Fibroblast of skin of right quadriceps (primary cell): ENCODE measurements around the gene ELOB.

ENCODE experiments used
- DNase-seq: peaks from one replicate; pipeline ENCODE4 v3.0.0-alpha.2; 2013

ELOB gene

DNA sequence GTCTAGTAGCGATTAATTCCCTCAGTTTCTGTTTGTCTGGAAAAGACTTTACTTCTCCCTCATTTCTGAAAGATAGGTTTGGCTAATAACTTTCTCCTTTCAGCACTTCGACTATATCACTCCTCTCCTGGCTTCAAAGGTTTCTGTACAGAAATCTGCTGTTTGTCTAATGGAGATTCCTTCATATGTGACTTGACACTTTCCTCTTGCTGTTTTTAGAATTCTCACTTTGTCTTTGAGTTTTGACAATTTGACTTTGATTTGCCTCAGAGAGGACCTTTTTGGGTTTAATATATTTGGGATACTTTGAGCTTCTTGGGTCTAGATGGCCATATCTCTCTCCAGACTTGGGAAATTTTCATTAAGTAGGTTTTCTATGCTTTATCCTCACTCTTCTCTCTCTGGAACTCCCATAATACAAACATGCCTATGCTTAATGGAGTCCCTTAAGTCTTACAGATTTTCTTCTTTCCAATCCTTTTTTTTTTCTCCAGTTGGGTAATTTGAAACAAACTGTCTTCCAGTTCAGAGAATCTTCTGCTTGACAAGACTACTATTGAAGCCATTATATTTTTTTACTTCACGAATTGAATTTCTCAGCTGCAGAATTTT is 32.2 kb upstream of the ELOB start:
- DNase-seq = no peak

DNA sequence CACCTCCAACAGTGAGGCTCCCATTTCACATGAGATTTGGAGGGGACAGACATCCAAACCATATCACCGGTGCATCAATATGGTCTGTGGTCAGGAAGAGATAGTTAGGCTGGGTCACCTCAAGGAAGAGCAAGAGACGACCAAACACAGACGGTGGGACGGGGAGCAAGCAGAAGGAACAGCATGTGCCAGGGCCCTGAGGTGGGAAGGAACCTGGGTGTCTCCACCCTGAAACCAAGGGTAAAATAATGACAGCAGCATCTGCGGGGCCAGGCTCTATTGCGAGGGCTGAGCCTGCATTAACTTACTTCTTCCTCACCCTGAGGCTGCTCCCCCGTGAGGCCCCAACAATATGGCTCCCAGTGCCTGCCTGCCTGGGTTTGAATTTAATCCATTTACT is 31.1 kb upstream of the ELOB start:
- no peak for DNase-seq

DNA sequence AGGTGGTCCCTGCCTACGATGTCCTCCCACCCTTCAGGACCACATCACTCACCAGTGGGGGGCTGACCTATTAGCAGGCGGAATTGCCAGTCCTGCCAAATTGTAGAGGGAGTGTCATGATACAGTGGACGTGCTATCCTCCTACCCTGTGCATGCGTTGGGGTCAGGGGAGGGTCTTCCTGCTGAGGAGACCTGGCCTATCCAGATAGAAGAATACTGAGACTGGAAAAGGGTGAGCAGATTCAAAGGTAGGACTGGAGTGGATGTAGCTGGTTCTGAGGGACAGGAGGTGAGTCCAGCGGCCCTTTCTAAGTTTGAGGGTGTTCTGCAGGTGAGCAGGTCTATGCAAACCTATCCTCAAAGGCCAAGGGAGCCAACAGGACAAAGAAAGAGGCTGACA is 29.2 kb upstream of the ELOB start:
- DNase-seq = no peak

DNA sequence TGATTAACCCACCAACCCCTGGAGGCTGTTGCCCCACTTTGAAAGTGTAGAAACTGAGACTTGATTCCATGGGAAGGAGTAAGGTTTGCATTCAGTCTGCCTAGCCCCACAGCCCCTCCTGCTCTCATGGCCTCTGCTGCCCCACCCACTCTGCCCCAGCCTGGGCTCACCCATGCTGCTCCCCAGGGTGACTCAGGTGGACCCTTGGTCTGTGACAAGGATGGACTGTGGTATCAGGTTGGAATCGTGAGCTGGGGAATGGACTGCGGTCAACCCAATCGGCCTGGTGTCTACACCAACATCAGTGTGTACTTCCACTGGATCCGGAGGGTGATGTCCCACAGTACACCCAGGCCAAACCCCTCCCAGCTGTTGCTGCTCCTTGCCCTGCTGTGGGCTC is 27.6 kb upstream of the ELOB start:
- no peak for DNase-seq

DNA sequence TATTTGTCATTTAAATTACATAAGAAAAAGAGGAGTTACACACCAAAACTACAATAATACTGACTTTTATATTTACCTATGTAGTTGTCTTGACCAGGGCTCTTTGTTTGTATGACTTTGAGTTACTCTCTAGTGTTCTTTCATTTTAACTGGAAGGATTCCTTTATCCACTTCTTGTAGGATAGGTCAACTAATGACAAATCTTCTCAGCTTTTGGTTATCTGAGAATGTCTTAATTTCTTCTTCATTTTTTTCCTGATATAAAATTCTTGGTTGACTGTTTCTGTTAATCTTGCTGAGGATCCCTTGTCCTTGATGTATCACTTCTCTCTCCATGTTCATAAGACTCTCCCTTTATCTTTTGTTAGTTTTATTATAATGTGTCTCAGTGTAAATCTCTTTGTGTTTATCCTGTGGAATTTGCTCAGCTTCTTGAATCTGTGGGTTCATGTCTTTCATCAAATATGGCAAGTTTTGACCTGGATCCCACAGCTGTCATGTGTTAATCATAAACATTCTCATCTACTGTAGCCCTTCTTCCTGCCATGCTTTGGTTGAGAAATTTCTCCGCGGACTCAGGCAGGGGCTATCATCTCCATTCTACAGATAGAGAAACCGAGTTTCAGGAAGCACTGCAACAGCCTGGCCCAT is 26.6 kb upstream of the ELOB start:
- no peak for DNase-seq

DNA sequence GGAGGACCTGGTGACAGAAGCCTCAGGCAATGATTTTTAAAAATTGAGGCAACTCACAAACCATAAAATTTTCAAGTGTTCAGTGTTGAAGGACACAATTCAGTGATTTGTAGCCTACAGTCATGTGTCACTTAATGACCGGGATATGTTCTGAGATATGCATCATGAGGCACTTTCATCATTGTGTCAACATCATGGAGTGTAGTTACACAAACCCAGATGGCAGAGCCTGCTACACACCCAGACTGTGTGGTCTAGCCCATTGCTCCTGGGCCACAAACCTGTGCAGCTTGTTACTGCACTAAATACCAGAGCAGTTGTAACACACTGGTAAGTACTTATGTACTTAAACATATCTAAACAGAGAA is 22.8 kb upstream of the ELOB start:
- DNase-seq = no peak

DNA sequence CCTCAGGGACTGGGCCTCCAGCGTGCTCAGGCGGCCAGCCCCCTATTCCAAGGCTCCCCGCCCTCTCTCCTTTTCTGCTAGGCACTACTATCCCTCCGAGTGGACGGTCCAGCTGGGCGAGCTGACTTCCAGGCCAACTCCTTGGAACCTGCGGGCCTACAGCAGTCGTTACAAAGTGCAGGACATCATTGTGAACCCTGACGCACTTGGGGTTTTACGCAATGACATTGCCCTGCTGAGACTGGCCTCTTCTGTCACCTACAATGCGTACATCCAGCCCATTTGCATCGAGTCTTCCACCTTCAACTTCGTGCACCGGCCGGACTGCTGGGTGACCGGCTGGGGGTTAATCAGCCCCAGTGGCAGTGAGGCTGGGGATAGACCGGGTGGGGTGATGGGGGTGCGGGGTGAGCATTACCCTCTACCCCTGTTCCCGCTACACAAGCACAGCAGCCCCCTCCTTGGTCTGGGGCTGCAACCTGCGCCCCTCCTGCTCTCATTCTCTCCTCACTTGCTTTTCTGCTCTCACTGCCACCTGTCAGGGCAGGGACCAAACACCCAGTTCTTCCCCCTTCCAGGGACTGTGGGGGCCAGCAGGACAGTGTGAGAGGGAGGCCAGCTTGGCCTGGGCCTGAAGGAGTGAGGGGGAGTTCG is 22.3 kb upstream of the ELOB start:
- DNase-seq = no peak

DNA sequence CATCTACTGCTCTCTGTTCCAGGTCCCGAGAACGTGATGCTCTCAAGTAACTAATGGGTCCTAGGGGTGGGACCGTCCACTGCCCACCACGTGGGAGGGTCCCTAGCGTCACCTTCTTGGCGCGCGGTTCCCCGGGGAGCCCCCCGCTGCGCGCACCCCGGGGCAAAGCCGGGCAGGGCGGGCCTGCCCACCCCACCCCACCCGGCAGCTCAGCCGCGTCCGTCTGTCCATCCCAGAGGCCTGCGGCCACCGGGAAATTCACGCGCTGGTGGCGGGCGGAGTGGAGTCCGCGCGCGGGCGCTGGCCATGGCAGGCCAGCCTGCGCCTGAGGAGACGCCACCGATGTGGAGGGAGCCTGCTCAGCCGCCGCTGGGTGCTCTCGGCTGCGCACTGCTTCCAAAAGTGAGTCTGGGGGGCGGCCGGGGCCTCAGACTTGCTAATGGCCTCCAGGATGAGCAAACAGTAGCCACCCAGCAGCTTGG is 21.7 kb upstream of the ELOB start:
- DNase-seq = no peak

DNA sequence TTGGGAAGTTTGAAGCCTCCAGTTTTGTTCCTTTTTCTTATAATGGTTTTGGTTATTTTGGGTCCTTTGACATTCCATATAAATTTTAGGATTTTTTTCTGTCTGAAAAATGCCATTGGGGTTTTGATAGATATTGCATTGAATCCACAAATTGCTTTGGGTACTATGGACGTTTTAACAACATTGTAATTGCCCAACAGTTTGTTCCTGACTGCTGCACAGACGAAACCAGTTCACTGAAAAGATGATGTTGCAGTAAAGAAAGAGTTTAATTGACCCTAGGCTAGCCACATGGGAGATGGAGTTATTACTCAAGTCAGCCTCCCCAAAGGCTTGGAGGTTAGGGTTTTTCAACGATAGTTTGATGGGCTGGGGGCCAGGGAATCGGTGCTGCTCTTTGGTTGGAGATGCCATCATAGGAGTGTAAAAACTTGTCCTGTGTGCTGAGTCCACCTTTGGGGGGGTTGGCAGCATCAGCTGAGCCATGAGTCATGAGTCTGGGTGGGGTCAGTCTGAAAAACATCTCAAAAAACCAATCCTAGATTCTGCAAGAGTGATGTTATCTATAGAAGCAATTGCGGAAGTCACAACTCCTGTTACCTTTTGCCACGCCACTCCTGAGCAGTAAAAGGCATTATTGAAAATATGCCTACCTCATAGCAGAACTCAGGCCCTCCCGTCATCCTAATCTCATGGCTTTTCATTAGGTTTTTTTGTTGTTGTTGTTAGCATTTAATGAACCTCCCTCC is 18.5 kb upstream of the ELOB start:
- no peak for DNase-seq

DNA sequence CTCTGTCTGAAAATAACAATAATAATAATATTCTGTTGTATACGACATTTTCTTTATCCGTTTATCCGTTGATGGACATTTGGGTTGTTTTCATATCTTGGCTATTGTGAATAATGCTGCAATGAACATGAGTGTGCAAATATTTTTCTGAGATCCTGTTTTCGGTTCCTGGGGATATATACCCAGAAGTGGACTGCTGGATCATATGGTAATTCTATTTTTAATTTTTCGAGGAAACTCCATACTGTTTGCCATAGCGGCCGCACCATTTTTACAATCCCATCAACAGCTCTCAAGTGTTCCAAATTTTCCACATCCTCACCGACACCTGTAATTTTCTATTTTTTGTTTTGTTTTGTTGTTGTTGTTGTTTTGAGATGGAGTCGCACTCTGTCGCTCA is 15.9 kb upstream of the ELOB start:
- DNase-seq = no peak

DNA sequence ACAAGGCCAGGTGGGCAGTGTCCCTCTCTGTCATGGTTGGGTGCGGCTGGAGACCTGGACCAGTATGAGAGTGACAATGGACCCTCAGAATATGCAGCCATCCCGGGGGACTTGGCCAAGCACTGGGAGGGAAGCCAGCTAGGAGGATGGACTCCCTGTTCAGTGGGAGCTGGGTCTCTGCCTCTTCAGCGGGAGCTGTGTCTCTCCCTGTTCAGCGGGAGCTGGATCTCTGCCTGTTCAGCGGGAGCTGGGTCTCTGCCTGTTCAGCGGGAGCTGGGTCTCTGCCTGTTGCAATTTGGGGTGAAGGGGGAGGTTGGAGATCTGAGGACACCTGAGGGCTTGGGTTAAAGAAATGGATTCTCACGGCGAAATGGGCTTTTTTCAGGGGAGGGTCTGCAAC is 14.1 kb upstream of the ELOB start:
- DNase-seq = no peak

DNA sequence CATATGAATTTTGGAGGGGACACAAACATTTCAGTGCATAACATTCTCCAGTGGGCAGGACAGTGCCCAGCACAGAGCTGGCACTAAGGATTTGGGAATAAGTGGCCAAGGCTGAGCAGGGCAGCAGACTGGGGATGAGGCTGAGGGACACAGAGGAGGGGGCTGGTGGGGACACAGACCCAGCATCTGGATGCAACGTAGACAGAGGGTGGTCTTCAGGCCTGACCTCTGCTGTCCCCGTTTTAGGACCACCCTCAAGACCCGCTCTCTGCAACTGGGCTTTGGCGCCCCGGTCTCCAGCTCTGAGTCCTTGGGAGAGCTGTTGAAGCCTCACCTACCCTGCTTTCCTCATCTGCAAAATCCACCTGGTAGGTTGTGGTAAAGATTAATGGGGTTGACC is 13.6 kb upstream of the ELOB start:
- DNase-seq = no peak

DNA sequence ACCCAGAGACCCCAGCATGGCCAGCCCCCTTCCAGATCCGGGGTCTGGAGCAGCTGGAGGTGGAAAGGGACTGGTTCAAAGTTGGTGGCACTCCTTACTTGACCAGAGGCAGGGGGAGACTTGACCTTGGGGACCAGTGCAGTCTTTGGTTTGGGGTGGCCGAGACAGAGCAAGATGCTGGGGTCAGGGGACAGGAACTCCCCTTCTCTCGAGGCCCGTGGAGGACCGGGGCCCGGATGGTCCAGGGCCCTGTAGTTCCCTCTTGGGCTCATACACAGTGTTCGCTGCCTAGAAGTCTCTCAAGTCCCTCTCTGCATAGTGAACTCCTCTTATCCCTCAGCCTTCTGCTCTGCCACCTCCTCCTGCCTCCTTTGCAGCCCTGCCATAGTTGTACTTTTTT is 10.9 kb upstream of the ELOB start:
- no peak for DNase-seq

DNA sequence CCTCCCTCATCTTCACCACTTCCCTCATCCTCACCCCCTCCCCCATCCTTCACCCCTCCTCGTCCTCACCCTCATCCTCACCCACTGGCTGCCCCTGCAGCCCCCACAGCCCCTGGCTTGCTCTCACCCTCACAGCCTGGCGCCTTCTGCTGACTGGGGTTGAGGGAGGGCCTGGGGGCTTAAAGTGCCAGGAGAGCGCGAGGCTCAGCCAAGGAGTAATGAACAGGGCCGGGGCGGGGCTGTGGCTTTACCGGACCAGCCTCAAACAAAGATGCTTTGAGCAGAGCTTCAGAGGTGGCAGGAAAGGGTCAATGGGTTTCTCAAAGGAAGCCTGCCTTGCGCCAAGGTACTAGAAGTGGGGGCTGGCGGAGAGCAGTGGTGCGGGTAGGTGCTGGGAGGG is 10.3 kb upstream of the ELOB start, which contains the start of gene PRSS33:
PRSS33 (minus strand) TSS at position 155 of the 400 bp plus-strand sequence. CDS start 1,013 bp downstream, outside the sequence.
- DNase-seq = no peak

DNA sequence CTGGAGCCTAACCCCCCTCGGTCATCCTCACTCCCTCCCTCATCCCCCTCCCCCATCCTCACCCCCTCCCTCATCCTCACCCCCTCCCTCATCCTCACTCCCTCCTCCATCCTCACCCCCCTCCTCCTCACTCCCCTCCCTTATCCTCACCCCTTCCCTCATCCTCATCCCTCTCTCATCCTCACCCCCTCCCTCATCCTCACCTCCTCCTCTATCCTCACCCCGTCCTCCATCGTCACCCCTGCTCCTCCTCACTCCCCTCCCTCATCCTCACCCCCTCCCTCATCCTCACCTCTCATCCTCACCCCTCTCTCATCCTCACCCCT is 9.7 kb upstream of the ELOB start:
- no peak for DNase-seq

DNA sequence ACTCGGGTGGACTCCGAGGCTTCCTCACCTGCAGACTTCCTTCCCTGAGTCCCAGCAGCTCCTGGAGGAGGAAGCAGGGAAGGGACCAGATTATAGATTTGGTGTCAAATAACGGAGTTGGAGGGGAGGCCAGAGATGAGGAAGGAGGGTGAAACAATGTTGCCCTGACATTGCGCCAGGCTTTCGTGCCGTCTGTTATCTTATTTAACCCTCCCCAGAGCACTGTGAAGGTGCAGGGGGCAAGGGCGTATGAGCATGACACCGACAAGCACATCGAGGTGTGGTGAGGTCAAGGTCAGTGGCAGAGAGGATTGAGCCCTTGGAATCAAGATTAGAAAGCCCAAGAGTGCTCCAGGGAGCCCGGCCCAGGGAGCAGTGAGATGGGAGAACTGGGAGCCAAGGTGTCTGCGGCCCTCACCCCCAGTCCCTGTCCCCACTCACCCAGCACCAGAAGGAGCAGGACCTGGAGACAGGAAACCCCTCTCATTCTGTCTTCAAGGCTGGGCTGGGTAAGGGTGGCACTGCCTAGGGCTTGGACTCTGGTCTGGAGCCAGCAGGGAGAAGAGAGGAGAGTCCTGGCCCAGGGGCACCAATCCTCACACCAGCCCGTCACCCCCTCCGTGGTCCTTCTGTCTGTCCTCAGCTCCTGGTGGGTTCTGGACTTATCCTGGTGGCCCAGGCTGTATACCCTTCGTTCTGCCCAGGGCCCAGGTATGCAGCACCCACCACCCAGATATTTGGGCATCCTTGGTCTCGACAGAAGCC is 9.2 kb upstream of the ELOB start:
- DNase-seq = no peak

DNA sequence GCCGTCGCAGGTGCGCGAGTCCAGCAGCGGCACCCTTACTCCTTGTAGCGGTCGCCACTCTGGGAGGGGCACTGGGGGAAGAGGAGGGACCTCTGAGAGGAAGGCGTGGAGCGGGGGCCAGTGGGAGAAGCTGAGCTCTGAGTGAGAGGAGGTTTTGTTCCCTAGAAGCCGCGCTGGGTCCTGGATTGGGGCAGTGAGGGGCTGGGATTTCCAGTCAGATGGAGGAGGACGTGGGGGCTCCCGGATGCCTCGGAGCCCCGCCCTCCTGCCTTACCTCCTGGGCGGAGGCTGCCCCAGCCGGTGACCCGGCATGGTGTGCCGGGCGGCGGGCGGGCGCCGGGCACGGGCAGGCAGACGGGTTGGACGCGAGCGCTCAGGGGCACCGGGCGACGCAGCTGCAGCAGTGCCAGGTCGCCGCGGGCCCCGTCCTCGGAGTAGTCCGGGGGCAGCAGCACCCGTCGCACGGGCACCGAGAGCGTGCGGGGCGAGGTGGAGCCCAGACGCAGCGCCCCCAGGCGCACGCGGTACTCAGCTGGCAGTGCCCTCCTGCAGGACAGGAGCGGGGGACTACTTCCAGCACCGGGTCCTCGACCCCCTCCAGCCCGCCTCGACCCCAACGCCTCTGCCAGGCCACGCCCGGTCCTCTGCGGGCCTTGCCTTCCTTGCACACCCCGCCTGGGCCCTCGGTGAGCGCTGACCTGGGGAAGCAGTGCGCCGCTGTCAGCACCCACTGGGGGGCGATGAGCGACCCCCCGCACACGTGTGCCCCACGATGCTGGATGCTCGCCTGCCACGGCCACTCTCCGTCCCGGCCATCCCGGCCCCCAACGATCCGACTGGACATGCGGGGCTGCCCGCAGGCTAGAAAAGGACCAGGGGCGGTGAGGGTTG is 8.3 kb upstream of the ELOB start:
- DNase-seq = no peak

DNA sequence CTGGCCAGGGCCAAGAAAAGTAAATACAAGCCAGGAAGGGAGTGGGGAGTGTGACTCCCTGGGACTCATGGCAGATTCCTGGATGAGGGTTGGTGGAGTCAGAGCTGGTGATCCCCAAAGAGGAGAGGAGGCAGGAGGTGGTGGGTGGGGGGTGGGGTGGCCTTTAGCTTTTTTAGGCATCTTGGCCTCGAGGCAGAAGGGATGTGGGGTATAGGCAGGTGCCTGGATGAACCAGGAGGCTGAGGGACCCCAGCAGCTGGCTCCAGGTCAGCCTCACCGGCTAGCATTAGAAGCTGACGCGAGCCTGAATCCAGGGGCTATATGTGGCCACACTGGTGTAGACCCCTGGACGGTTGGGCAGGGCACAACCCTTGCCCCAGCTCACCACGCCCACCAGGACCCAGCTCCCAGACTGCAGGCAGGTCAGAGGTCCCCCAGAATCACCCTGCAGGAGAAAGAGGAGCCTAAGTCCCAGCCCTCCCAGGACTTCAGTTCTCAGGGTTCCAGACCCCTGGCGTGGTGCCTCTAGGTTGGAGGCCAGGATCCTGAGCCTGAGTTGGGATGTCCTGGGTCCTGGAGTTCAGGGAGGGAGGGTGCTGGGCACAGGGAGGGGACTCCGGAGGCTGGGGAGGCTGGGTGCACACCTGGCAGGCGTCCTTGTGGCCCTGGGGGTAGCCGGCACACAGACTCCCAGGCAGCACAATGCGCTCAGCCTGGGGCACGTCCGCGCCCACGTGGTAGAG is 7.4 kb upstream of the ELOB start:
- no peak for DNase-seq

DNA sequence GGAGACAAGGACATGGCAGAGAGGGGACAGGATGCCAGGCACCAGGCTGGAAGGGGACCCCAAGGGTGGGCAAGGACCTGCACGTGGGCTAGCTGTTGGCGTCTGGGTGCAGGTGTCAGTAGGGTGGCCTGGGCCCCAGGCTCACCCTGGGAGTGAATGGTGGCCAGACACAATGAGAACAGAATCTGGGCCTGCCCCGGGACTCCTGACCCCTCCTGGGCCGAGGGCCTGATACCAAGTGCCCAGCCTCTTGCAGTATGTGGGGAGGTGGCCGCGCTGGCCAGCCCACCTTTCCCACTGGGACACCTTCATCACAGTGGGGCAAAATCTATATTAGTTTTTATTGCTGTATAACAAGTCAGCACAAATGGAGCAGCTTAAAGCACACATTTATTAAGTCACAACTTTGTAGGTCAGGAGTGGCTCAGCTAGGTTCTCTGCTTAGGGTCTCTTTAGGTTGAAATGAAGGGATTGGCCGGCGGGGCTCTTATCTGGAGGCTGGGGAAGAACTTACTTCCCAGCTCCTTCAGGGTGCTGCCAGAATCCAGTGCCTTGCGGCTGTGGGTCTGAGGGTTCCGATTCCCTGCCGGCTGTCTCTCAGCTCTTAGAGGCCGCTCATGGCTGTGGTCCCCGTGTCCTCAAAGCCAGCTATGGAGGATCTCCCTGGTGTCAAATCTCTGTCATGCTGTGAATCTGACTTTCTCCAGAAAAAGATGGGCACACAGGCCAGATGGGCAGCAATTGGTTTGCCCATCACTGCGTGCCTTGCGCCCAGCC is 6.7 kb upstream of the ELOB start:
- no peak for DNase-seq

DNA sequence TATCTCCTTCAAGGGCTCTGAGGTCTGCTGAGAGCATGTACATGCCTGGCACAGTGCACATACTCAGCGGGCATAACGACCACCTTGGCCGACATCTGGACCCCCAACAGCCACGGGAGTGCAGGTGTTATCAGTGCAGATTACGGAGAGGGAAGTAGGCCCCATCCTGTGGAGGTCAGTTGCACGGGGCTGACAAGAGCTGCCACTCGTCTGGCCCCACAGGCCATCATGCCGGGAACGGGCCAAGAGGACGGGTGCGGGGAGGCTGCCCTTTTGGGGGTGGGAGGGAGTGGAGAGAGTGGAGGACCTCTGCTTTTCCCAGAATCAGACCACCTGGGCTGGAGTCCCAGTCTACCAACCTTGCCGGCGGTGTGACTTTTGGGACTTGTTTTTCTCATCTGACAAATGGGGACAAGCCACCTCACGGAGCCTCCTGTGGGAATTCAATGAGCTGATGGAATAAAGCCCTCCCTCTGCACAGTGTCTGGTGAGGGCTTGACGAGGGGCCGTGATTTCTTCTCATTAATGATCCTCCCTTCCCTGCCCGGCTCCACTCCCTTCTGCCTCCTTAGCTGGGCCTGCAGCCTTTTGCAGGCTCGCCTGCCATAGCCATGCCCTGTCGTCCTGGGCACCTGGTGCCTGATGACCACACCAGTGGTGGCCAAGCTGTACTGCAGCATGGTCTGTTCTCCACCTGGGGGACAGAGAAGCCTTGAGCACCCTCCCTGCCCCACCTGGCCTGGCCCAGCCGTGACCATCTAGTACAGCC is 5.7 kb upstream of the ELOB start:
- no peak for DNase-seq
